A549 treated with RU486 at 1 μM for 4 hours (cell line): ENCODE measurements around the gene ZNF888. TPM values are rescaled to one million over a fixed set of nuclear protein-coding genes. Genes with fewer than 3 reads are reported as not detected.

Experiments
- total RNA-seq: library from RNA; stranded (reverse); fragments of 200-300 nt; extraction: Qiagen RNA extraction; gene quantifications from 5 replicates; pipeline ENCODE4 v1.2.3, GENCODE V29; 2022; ENCODE audit warnings: low read depth

ZNF888 gene
- total RNA-seq: 0.02 TPM in 1 of 5 replicates, not detected in the others

GRCh38 chr19:52922841-52923777, at the start of gene ZNF888:
TSS of gene ZNF888 (minus strand) at chr19:52923428. CDS start at chr19:52917873, 5,555 bp downstream.

GRCh38 chr19:52962394-52963246, 39.4 kb upstream of the ZNF888 start, which contains the start of gene ZNF816:
TSS of gene ZNF816 (minus strand) at chr19:52962881. CDS start at chr19:52956089, 6,792 bp downstream.

GRCh38 chr19:52897138-52897935, 25.9 kb downstream of the ZNF888 start, which contains the start of gene ZNF320:
TSS of gene ZNF320 (minus strand) at chr19:52897635. CDS start at chr19:52890255, 7,380 bp downstream.

GRCh38 chr19:52857378-52858191, 65.6 kb downstream of the ZNF888 start, which contains the start of gene ZNF468:
TSS of gene ZNF468 (minus strand) at chr19:52857619. CDS start at chr19:52854272, 3,347 bp downstream.

Other genes starting within 250 kb of the ZNF888 start
- 2.6 to 4.5 TPM (median 2.9 TPM) in 5 replicates for gene ZNF611, start 188.4 kb downstream of the ZNF888 start, total RNA-seq
- 0.09 to 0.56 TPM (median 0.13 TPM) in 5 replicates for gene ZNF600, start 136.6 kb downstream of the ZNF888 start, total RNA-seq
- gene ZNF28, start 101.8 kb downstream of the ZNF888 start, total RNA-seq: 0.50 to 2.0 TPM (median 1.4 TPM) in 5 replicates
- gene ZNF468, start 65.8 kb downstream of the ZNF888 start, total RNA-seq: 0.39 to 0.86 TPM (median 0.61 TPM) in 5 replicates
- gene ZNF320, start 25.8 kb downstream of the ZNF888 start, total RNA-seq: not detected in 5 replicates
- 0.17 to 0.20 TPM in 2 of 5 replicates, not detected in the others for gene ZNF816, start 39.5 kb upstream of the ZNF888 start, total RNA-seq
- gene ERVV-1, start 90.5 kb upstream of the ZNF888 start, total RNA-seq: not detected in 5 replicates
- not detected in 5 replicates for gene ERVV-2, start 121.3 kb upstream of the ZNF888 start, total RNA-seq
- gene ZNF160, start 180.0 kb upstream of the ZNF888 start, total RNA-seq: 5.7 to 9.0 TPM (median 7.9 TPM) in 5 replicates
- gene ZNF415, start 209.5 kb upstream of the ZNF888 start, total RNA-seq: not detected in 5 replicates
- not detected in 5 replicates for gene ZNF347, start 235.6 kb upstream of the ZNF888 start, total RNA-seq